K562 (cell line): ENCODE data around the gene SH3BP5L. TPM values are rescaled to one million over a fixed set of nuclear protein-coding genes. Genes with fewer than 3 reads are reported as not detected.

Experiments
- ATAC-seq: fragments of 200-7000 bp; cut with Tn5 transposase; 3 replicates; pipeline ENCODE4 v1.9.1; 2020; ENCODE audit warnings: moderate library complexity
- BruUV-seq: library from RNA; stranded (reverse); fragments of 400-500 nt; replicated peaks from 2 replicates; lab custom pipeline; 2021; lab: Mats Ljungman, UMichigan
- CTCF ChIA-PET: fragments of 300-600 bp; formaldehyde crosslinking; extraction: SDS; loops from one replicate; lab custom pipeline; 2021; ENCODE audit warnings: low intra/inter-chr PET ratio; lab: Yijun Ruan, JAX
- POLR2A ChIA-PET: fragments of 300-600, 350-650 bp; sonication (Branson Sonifier 250); formaldehyde crosslinking; extraction: SDS; loops from one replicate; lab custom pipeline; 2021; ENCODE audit warnings: antibody characterized with exemption, inconsistent platforms; lab: Yijun Ruan, JAX
- DNase-seq, 4 experiments: peaks; one replicate each; pipeline versions ENCODE4 v3.0.0 to v3.0.0-alpha.2; 2011 to 2018; ENCODE audit warnings: low spot score in 3 of 4, mixed read lengths in 3 of 4; ENCODE audit errors: extremely low read depth in 1 of 4
- FAIRE-seq: peaks from 2 replicates; lab custom pipeline; 2011; peaks lifted over from hg19 to GRCh38; lab: Jason Lieb, UNC
- H2AFZ ChIP-seq: 2 replicates; pipeline ENCODE4 v1.6.0; 2011; ENCODE audit warnings: low read depth, low read length, control low read depth, inconsistent platforms
- H3K27ac ChIP-seq: fragments of 200-600 bp; 3 replicates; pipeline ENCODE4 v1.8.0; 2011; ENCODE audit warnings: low read depth, mild to moderate bottlenecking, control low read depth, inconsistent platforms, low read length, moderate library complexity, mixed read lengths; ENCODE audit errors: extremely low read depth
- H3K27me3 ChIP-seq, 2 experiments: fragments of 300-600 bp in 1 of 2; 2 replicates in 1 of 2; 3 replicates in 1 of 2; pipeline versions ENCODE4 v1.6.0 to v1.8.0; 2011; ENCODE audit warnings: inconsistent platforms in 2 of 2, low read length in 2 of 2, mild to moderate bottlenecking in 1 of 2, mixed read lengths in 1 of 2, moderate library complexity in 1 of 2; ENCODE audit not compliant: control insufficient read depth in 2 of 2, insufficient read depth in 2 of 2
- H3K36me3 ChIP-seq: fragments of 300-600 bp; 3 replicates; pipeline ENCODE4 v1.8.0; 2011; ENCODE audit warnings: mild to moderate bottlenecking, low read length, inconsistent platforms; ENCODE audit not compliant: control insufficient read depth, insufficient read depth
- H3K4me1 ChIP-seq, 2 experiments: fragments of 200-600 bp in 1 of 2; replicated peaks in 1 of 2; 2 replicates in 1 of 2; 3 replicates in 1 of 2; pipeline versions ENCODE4 v1.5.1 to v1.8.0; 2011; ENCODE audit warnings: inconsistent platforms in 2 of 2, low read length in 2 of 2, mild to moderate bottlenecking in 1 of 2, mixed read lengths in 1 of 2, moderate library complexity in 1 of 2; ENCODE audit not compliant: control insufficient read depth in 2 of 2, insufficient read depth in 2 of 2
- H3K4me2 ChIP-seq: 2 replicates; pipeline ENCODE4 v1.6.1; 2011; ENCODE audit warnings: low read length, control low read depth, inconsistent platforms, mixed read lengths; ENCODE audit not compliant: insufficient read depth
- H3K4me3 ChIP-seq: fragments of 200-600 bp; sonication (generic), shearing (Covaris generic); 2 replicates; pipeline ENCODE4 v1.5.1; 2016; ENCODE audit warnings: control low read depth, inconsistent platforms
- H3K79me2 ChIP-seq: fragments of 200-600 bp; 3 replicates; pipeline ENCODE4 v1.8.0; 2011; ENCODE audit warnings: low read length, inconsistent platforms; ENCODE audit not compliant: control insufficient read depth, insufficient read depth
- H3K9ac ChIP-seq, 2 experiments: 2 replicates each; pipeline versions ENCODE4 v1.6.0 to v1.6.1; 2011; ENCODE audit warnings: low read depth in 2 of 2, low read length in 2 of 2, control low read depth in 1 of 2, inconsistent platforms in 1 of 2, mild to moderate bottlenecking in 1 of 2, mixed read lengths in 1 of 2; ENCODE audit not compliant: insufficient read depth in 1 of 2
- H3K9me1 ChIP-seq: one replicate; pipeline ENCODE4 v1.6.0; 2011; ENCODE audit warnings: inconsistent platforms, mild to moderate bottlenecking, low read length, moderate library complexity; ENCODE audit not compliant: control insufficient read depth, insufficient read depth
- H3K9me3 ChIP-seq: replicated peaks from 2 replicates; pipeline ENCODE4 v1.5.1; 2011; ENCODE audit warnings: low read depth, low read length, inconsistent platforms; ENCODE audit not compliant: control insufficient read depth, insufficient read depth
- H4K20me1 ChIP-seq: replicated peaks from 2 replicates; pipeline ENCODE4 v1.6.1; 2011; ENCODE audit warnings: low read length, inconsistent platforms, mixed read lengths; ENCODE audit not compliant: control insufficient read depth, insufficient read depth
- CBX8 ChIP-seq: fragments of 200-600 bp; sonication (generic); IDR thresholded peaks from 2 replicates; pipeline ENCODE4 v1.6.1; 2012; ENCODE audit warnings: borderline replicate concordance, mixed run types, low read depth, mild to moderate bottlenecking, moderate library complexity, mixed read lengths, low read length, control low read depth, inconsistent platforms; ENCODE audit not compliant: poor library complexity, severe bottlenecking; ENCODE audit errors: extremely low read depth
- CCNT2 ChIP-seq: IDR thresholded peaks from 2 replicates; pipeline ENCODE4 v1.6.1; 2011; ENCODE audit warnings: borderline replicate concordance, low read depth, mild to moderate bottlenecking, moderate library complexity, mixed read lengths, low read length; ENCODE audit not compliant: insufficient read length; ENCODE audit errors: extremely low read depth
- DPF2 ChIP-seq: fragments of 450-650 bp; IDR thresholded peaks from 2 replicates; pipeline ENCODE4 v1.6.1; 2016
- E2F3 ChIP-seq: fragments of 250-450 bp; sonication (Bioruptor Pico); IDR thresholded peaks from 2 replicates; pipeline ENCODE4 v1.4.0; 2020; ENCODE audit warnings: mild to moderate bottlenecking
- ETV5 ChIP-seq: sonication (generic); formaldehyde crosslinking; IDR thresholded peaks from 2 replicates; pipeline ENCODE4 v1.4.0; 2020; ENCODE audit warnings: low read depth, mild to moderate bottlenecking, missing genetic modification reagents
- FIP1L1 ChIP-seq: fragments of 200-400 bp; formaldehyde crosslinking; IDR thresholded peaks from 2 replicates; pipeline ENCODE4 v1.6.1; 2018; ENCODE audit warnings: mild to moderate bottlenecking, low read depth, low read length; ENCODE audit not compliant: poor library complexity, severe bottlenecking
- HDGF ChIP-seq: fragments of 450-650 bp; IDR thresholded peaks from 2 replicates; pipeline ENCODE4 v1.6.1; 2016
- HMG20B ChIP-seq: fragments of 250-450 bp; sonication (Bioruptor Pico); IDR thresholded peaks from 2 replicates; pipeline ENCODE4 v1.5.0; 2021; ENCODE audit warnings: mild to moderate bottlenecking
- NCOA6 ChIP-seq: fragments of 450-650 bp; IDR thresholded peaks from 2 replicates; pipeline ENCODE4 v1.6.1; 2017; ENCODE audit warnings: mild to moderate bottlenecking
- NR2F6 ChIP-seq: fragments of 450-650 bp; formaldehyde crosslinking; IDR thresholded peaks from 2 replicates; pipeline ENCODE4 v1.4.0; 2020; ENCODE audit warnings: mild to moderate bottlenecking
- SNIP1 ChIP-seq: fragments of 450-650 bp; IDR thresholded peaks from 2 replicates; pipeline ENCODE4 v1.7.1; 2017; ENCODE audit warnings: low read depth, mild to moderate bottlenecking
- ZNF699 ChIP-seq: fragments of 250-450 bp; sonication (Bioruptor Pico); IDR thresholded peaks from 2 replicates; pipeline ENCODE4 v1.8.0; 2021; ENCODE audit warnings: mild to moderate bottlenecking, moderate library complexity; ENCODE audit not compliant: insufficient replicate concordance
- ZSCAN29 ChIP-seq: fragments of 450-650 bp; IDR thresholded peaks from 2 replicates; pipeline ENCODE4 v1.6.1; 2017
- WGBS: fragments of 100-300 bp; shearing (Covaris generic); methylation state at CpG from one replicate; pipeline ENCODE4 v1.1.6; 2016; ENCODE audit warnings: low coverage, mixed read lengths; ENCODE audit not compliant: insufficient coverage; ENCODE audit errors: missing lambda C conversion rate; 5-methylcytosine and 5-hydroxymethylcytosine counted together
- in situ Hi-C: fragments of 300-500 bp; cut with MboI; formaldehyde crosslinking; loops from 4 replicates; pipeline ENCODE4 v1.15.0; 2018; ENCODE audit warnings: inconsistent platforms, mixed read lengths
- intact Hi-C: fragments of 100-400 bp; cut with micrococcal nuclease; formaldehyde crosslinking; loops from 2 replicates; pipeline ENCODE4 v1.14.2; 2022
- polyA plus RNA-seq, 8 experiments: library from polyadenylated mRNA; depleted of rRNA in 4 of 8; stranded (reverse) in 5 of 8; unstranded in 3 of 8; fragments of >200 nt; fragmentation: Nextera tagmentation in 2 of 8; fragmentation: Illumina TruSeq in 1 of 8; extraction: Ambion mirVana in 2 of 8; extraction: Trizol in 1 of 8; gene quantifications; 2 replicates each; pipeline versions ENCODE4 v1.2.1 to v1.2.3, GENCODE V29; 2011 to 2014; ENCODE audit warnings: inconsistent platforms in 1 of 8, missing spikeins in 1 of 8
- total RNA-seq, 7 experiments: library from RNA; depleted of rRNA in 6 of 7; stranded (reverse); fragments of >200 nt in 6 of 7; fragmentation: Illumina TruSeq in 2 of 7; extraction: Trizol in 2 of 7; gene quantifications; 2 replicates each; pipeline versions ENCODE4 v1.2.1 to v1.2.3, GENCODE V29; 2011 to 2021; ENCODE audit warnings: low replicate concordance in 1 of 7
- TF ChIP-seq, protein P1 (sequence below): fragments of 250-450 bp; sonication (Bioruptor Pico); IDR thresholded peaks from 2 replicates; pipeline ENCODE4 v1.5.0; 2021
- TF ChIP-seq, protein P2 (sequence below): fragments of 250-450 bp; sonication (Bioruptor Pico); IDR thresholded peaks from 2 replicates; pipeline ENCODE4 v1.8.0; 2021; ENCODE audit warnings: moderate library complexity, mild to moderate bottlenecking, inconsistent platforms
- TF ChIP-seq, protein P3 (sequence below): sonication (generic); formaldehyde crosslinking; IDR thresholded peaks from 2 replicates; pipeline ENCODE4 v1.8.1; 2023; ENCODE audit warnings: mild to moderate bottlenecking, missing genetic modification reagents
- TF ChIP-seq, protein P4 (sequence below): fragments of 250-450 bp; sonication (Bioruptor Pico); IDR thresholded peaks from 2 replicates; pipeline ENCODE4 v1.8.0; 2022; ENCODE audit warnings: moderate library complexity, mild to moderate bottlenecking, inconsistent platforms

SH3BP5L gene
- total and polyA plus RNA-seq, 9 of the 15 experiments (the other 6 are each of a cell fraction or from before 2014, with no cell fraction given): 1.9 to 26.5 (median 15.8) TPM

DNA sequence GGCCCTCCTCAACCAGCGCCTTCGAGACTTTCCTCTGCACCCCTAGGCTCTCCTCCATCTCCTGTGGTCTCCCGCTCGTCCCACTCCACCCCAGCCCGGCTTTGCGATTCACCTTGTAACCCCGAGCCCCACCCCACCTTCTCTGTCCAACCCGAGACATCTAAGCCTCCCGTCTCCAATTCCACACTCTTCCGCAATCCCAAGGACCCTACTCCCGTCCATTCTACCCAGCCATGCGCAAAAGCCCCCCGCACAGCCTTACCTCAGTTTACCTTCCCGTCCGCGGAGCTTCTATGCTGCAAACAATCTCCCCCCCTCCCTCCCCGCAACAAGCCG lies 174 bp downstream of the SH3BP5L start (continued):
- TF ChIP-seq HMG20B (CRISPR knock-in tag) (no peak), CBX8 (no peak), SNIP1 (no peak)

DNA sequence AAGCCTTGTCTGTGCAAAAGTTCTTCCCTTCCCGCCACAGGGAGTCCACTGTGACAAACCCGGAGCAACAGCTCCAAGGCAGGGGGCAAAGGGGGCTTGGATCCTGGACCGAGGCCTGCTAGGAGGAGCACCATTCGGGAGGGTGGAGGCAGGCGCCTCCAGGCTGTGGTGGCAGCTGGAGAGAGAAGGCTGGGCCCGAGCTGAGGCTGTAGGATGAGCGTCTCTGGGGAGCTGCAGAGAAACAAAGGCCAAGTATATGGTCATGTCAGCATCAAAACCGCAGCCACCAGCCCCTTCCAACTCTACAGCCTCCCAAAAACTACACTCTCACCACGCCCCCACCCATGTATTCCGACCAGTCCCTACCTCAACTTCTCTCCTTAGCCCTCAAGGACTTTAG lies 579 bp downstream of the SH3BP5L start:
- ChIA-PET CTCF (interaction anchor here (1.5 kb wide), 1 partner anchor 81 kb away, joined by 3 read pairs; no protein-coding TSS in a partner anchor), POLR2A (interaction anchor here (0.6 to 6.8 kb wide), 9 partner anchors 8 to 33 kb away, joined by 3 to 78 read pairs (median 4); partner anchors contain the start of genes ZNF672 and ZNF692)
- ATAC-seq (no peak), DNase-seq (peak in 1 of 4 experiments; percentile 37), FAIRE-seq (no peak)
- no peaks in the 10 kb centered on the region for H3K9me1 ChIP-seq
- H4K20me1 ChIP-seq: no peaks in the 10 kb centered on the region; the same call in 1 of the 2 replicates
- H3K27me3 ChIP-seq: no peaks in the 10 kb centered on the region
- H3K9ac ChIP-seq: peak overlapping the region; percentile 99 to 100
- BruUV-seq: TSS peak; percentile 67
- intact Hi-C loops (loop anchor here (5.0 kb wide), 1 partner anchor 968 kb away; the partner anchor contains the start of gene TRIM58), in situ Hi-C loops (no loop called here)
- peaks cover 46% of the 10 kb centered on the region for H3K79me2 ChIP-seq
- no peaks in the 10 kb centered on the region for H3K9me3 ChIP-seq
- peak overlapping the region; percentile 100 for H3K4me2 ChIP-seq
- peaks cover 27 to 47% of the 10 kb centered on the region in 2 experiments for H3K4me1 ChIP-seq
- H3K36me3 ChIP-seq: peaks cover 46% of the 10 kb centered on the region; the same call in 2 of the 3 replicates
- WGBS: 16% methylated on average over 10 of the region's 10 CpGs
- peak overlapping the region; percentile 99 for H3K27ac ChIP-seq
- H2AFZ ChIP-seq: peak overlapping the region; percentile 99
- H3K4me3 ChIP-seq: peak overlapping the region; percentile 90
- no peak for TF ChIP-seq E2F3 (CRISPR knock-in tag)
- TF ChIP-seq, protein P1, sequence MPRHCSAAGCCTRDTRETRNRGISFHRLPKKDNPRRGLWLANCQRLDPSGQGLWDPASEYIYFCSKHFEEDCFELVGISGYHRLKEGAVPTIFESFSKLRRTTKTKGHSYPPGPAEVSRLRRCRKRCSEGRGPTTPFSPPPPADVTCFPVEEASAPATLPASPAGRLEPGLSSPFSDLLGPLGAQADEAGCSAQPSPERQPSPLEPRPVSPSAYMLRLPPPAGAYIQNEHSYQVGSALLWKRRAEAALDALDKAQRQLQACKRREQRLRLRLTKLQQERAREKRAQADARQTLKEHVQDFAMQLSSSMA (CRISPR knock-in tag): no peak
- TF ChIP-seq NR2F6 (CRISPR knock-in tag): no peak
- no peak for TF ChIP-seq NCOA6
- no peak for TF ChIP-seq DPF2
- TF ChIP-seq, protein P2, sequence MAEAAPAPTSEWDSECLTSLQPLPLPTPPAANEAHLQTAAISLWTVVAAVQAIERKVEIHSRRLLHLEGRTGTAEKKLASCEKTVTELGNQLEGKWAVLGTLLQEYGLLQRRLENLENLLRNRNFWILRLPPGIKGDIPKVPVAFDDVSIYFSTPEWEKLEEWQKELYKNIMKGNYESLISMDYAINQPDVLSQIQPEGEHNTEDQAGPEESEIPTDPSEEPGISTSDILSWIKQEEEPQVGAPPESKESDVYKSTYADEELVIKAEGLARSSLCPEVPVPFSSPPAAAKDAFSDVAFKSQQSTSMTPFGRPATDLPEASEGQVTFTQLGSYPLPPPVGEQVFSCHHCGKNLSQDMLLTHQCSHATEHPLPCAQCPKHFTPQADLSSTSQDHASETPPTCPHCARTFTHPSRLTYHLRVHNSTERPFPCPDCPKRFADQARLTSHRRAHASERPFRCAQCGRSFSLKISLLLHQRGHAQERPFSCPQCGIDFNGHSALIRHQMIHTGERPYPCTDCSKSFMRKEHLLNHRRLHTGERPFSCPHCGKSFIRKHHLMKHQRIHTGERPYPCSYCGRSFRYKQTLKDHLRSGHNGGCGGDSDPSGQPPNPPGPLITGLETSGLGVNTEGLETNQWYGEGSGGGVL: no peak
- TF ChIP-seq ZSCAN29: no peak
- TF ChIP-seq CCNT2: no peak
- no peak for TF ChIP-seq ETV5 (CRISPR knock-in tag)
- no peak for TF ChIP-seq ZNF699 (CRISPR knock-in tag)
- no peak for TF ChIP-seq FIP1L1
- TF ChIP-seq, protein P3, sequence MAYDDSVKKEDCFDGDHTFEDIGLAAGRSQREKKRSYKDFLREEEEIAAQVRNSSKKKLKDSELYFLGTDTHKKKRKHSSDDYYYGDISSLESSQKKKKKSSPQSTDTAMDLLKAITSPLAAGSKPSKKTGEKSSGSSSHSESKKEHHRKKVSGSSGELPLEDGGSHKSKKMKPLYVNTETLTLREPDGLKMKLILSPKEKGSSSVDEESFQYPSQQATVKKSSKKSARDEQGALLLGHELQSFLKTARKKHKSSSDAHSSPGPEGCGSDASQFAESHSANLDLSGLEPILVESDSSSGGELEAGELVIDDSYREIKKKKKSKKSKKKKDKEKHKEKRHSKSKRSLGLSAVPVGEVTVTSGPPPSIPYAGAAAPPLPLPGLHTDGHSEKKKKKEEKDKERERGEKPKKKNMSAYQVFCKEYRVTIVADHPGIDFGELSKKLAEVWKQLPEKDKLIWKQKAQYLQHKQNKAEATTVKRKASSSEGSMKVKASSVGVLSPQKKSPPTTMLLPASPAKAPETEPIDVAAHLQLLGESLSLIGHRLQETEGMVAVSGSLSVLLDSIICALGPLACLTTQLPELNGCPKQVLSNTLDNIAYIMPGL (CRISPR knock-in tag): 0 out of 2 replicates have a peak, but pooled peaks have one; percentile 4
- no peak for TF ChIP-seq HDGF
- TF ChIP-seq, protein P4, sequence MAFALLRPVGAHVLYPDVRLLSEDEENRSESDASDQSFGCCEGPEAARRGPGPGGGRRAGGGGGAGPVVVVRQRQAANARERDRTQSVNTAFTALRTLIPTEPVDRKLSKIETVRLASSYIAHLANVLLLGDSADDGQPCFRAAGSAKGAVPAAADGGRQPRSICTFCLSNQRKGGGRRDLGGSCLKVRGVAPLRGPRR (CRISPR knock-in tag): no peak
